ENCODE results near the gene SCAMP2.
A peak's percentile ranks its signal among the peaks of the same experiment; 100 is the strongest.

SCAMP2 gene

DNA sequence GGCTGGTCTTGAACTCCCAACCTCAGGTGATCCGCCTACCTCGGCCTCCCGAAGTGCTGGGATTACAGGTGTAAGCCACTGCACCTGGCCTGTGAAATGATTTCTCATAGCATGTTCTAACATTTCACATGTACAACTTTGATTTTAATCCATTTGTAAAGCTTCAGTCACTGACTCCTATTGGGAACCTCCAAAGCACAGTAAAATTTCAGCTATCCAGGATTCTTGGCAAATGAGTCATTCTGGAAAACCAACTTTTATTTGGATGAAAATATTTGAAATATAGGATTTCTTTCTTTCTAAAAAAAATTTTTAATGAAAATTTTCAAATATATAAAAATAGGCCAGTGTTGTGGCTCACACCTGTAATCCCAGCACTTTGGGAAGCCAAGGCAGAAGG lies 63.2 kb downstream of the SCAMP2 start:
- no peak for DNase-seq (ENCODE audit: low read depth)
- H3K4me3 ChIP-seq (ENCODE audit: low read depth, low read length), result no peak overlapping the region
- TF ChIP-seq, protein P1, sequence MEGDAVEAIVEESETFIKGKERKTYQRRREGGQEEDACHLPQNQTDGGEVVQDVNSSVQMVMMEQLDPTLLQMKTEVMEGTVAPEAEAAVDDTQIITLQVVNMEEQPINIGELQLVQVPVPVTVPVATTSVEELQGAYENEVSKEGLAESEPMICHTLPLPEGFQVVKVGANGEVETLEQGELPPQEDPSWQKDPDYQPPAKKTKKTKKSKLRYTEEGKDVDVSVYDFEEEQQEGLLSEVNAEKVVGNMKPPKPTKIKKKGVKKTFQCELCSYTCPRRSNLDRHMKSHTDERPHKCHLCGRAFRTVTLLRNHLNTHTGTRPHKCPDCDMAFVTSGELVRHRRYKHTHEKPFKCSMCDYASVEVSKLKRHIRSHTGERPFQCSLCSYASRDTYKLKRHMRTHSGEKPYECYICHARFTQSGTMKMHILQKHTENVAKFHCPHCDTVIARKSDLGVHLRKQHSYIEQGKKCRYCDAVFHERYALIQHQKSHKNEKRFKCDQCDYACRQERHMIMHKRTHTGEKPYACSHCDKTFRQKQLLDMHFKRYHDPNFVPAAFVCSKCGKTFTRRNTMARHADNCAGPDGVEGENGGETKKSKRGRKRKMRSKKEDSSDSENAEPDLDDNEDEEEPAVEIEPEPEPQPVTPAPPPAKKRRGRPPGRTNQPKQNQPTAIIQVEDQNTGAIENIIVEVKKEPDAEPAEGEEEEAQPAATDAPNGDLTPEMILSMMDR (conservative IDR thresholded peaks at IDR 0.05; ENCODE audit: low read depth, low read length), result no peak

GRCh38 chr15:74809242-74809641 lies 63.9 kb downstream of the SCAMP2 start:
- TF ChIP-seq, protein P1 (conservative IDR thresholded peaks at IDR 0.05; ENCODE audit: low read depth, low read length), result no peak
- H3K4me3 ChIP-seq (ENCODE audit: low read depth, low read length), result no peak overlapping the region
- DNase-seq (ENCODE audit: low read depth), result no peak

GRCh38 chr15:74808840-74809229 lies 64.3 kb downstream of the SCAMP2 start:
- no peak overlapping the region for H3K4me3 ChIP-seq (ENCODE audit: low read depth, low read length)
- TF ChIP-seq, protein P1 (conservative IDR thresholded peaks at IDR 0.05; ENCODE audit: low read depth, low read length), result peak; percentile 11
- no peak for DNase-seq (ENCODE audit: low read depth)

- TF ChIP-seq, protein P1 (conservative IDR thresholded peaks at IDR 0.05; ENCODE audit: low read depth, low read length), result no peak
- DNase-seq (ENCODE audit: low read depth), result peak; percentile 28
- no peak overlapping the region for H3K4me3 ChIP-seq (ENCODE audit: low read depth, low read length)
Observed at GRCh38 chr15:74808078-74808839, 64.9 kb downstream of the SCAMP2 start.

DNA sequence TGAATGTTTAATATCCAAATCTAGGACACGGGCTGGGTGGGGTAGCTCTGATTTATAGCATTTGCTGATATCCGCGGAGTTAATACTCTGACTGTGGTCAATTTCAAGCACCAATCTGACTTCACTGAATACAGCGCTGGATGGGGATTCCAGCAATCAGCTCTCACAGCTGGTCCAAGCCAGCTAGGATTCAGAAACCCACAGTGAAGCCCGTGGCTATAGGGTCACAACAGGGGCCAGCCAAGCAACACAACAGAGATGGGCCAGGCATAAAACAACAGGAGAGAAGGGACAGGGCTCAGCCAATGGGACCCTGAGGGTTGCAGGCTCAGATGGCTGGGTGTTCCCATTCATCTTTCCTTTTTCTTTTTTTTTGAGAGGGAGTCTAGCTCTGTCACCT lies 65.9 kb downstream of the SCAMP2 start:
- TF ChIP-seq, protein P1 (conservative IDR thresholded peaks at IDR 0.05; ENCODE audit: low read depth, low read length), result no peak
- peak; percentile 65 for DNase-seq (ENCODE audit: low read depth)
- H3K4me3 ChIP-seq (ENCODE audit: low read depth, low read length), result no peak overlapping the region

GRCh38 chr15:74804935-74805334 lies 68.2 kb downstream of the SCAMP2 start:
- DNase-seq (ENCODE audit: low read depth), result no peak
- H3K4me3 ChIP-seq (ENCODE audit: low read depth, low read length), result no peak overlapping the region
- TF ChIP-seq, protein P1 (conservative IDR thresholded peaks at IDR 0.05; ENCODE audit: low read depth, low read length), result no peak

GRCh38 chr15:74802862-74803447 lies 70.2 kb downstream of the SCAMP2 start:
- H3K4me3 ChIP-seq (ENCODE audit: low read depth, low read length), result no peak overlapping the region
- TF ChIP-seq, protein P1 (conservative IDR thresholded peaks at IDR 0.05; ENCODE audit: low read depth, low read length), result no peak
- DNase-seq (ENCODE audit: low read depth), result no peak
